GM06990 (cell line): ENCODE measurements around the gene PAPSS1.
"Not testable (repeated sequence)": the region's sequence is repeated elsewhere in the genome, so short reads cannot be mapped to it uniquely, and the experiment has no call there.

Experiments
- DNase-seq: peaks from one replicate; pipeline ENCODE4 v3.0.0-alpha.2; 2011; ENCODE audit not compliant: insufficient read length; ENCODE audit errors: extremely low read depth
- H3K27me3 ChIP-seq: replicated peaks from 2 replicates; pipeline ENCODE4 v1.6.0; 2011; ENCODE audit warnings: low read length; ENCODE audit not compliant: control insufficient read depth, insufficient read depth
- H3K36me3 ChIP-seq: 2 replicates; pipeline ENCODE4 v1.5.1; 2011; ENCODE audit warnings: low read length; ENCODE audit not compliant: control insufficient read depth, insufficient read depth
- H3K4me3 ChIP-seq: replicated peaks from 2 replicates; pipeline ENCODE4 v1.5.1; 2011; ENCODE audit warnings: low read depth, mild to moderate bottlenecking, control low read depth, low read length
- CTCF ChIP-seq: IDR thresholded peaks from 2 replicates; pipeline ENCODE4 v1.5.1; 2011; ENCODE audit warnings: low read length, control low read depth, mild to moderate bottlenecking, inconsistent platforms; ENCODE audit not compliant: insufficient read depth, poor library complexity, severe bottlenecking

PAPSS1 gene

GRCh38 chr4:107705742-107706556, 14.1 kb downstream of the PAPSS1 start:
- H3K36me3 ChIP-seq: no peaks in the 10 kb centered on the region
- no peak overlapping the region for H3K4me3 ChIP-seq
- no peak for DNase-seq
- no peak for TF ChIP-seq CTCF
- no peaks in the 10 kb centered on the region for H3K27me3 ChIP-seq

- TF ChIP-seq CTCF: no peak
- Histone ChIP-seq H3K4me3 (no peak overlapping the region), H3K27me3 (no peaks in the 10 kb centered on the region), H3K36me3 (no peaks in the 10 kb centered on the region)
- no peak for DNase-seq
Measured at GRCh38 chr4:107701565-107701964, 18.5 kb downstream of the PAPSS1 start.

- TF ChIP-seq CTCF: no peak
- Histone ChIP-seq H3K27me3 (no peaks in the 10 kb centered on the region), H3K4me3 (no peak overlapping the region), H3K36me3 (no peaks in the 10 kb centered on the region)
- no peak for DNase-seq
Measured at GRCh38 chr4:107699466-107700206, 20.4 kb downstream of the PAPSS1 start.

- not testable (repeated sequence) for H3K36me3 ChIP-seq, H3K4me3 ChIP-seq, DNase-seq, H3K27me3 ChIP-seq
Measured at GRCh38 chr4:107696187-107696586, 23.8 kb downstream of the PAPSS1 start.

- no peaks in the 10 kb centered on the region for H3K36me3 ChIP-seq
- no peak overlapping the region for H3K4me3 ChIP-seq
- no peak for TF ChIP-seq CTCF
- no peaks in the 10 kb centered on the region for H3K27me3 ChIP-seq
- no peak for DNase-seq
Measured at GRCh38 chr4:107693132-107693531, 26.9 kb downstream of the PAPSS1 start.

- H3K36me3 ChIP-seq: no peaks in the 10 kb centered on the region
- no peak for TF ChIP-seq CTCF
- no peak overlapping the region for H3K4me3 ChIP-seq
- H3K27me3 ChIP-seq: no peaks in the 10 kb centered on the region
- DNase-seq: no peak
Measured at GRCh38 chr4:107692202-107692601, 27.8 kb downstream of the PAPSS1 start.
